HG02763 (cell line): Measurements from ENCODE around the gene AMBP.

Source experiments
- ATAC-seq: cut with Tn5 transposase; IDR thresholded peaks from one replicate; pipeline ENCODE4 v1.9.1; 2021; ENCODE audit warnings: mild to moderate bottlenecking, moderate library complexity; ENCODE audit not compliant: unreplicated experiment

Gene AMBP

DNA sequence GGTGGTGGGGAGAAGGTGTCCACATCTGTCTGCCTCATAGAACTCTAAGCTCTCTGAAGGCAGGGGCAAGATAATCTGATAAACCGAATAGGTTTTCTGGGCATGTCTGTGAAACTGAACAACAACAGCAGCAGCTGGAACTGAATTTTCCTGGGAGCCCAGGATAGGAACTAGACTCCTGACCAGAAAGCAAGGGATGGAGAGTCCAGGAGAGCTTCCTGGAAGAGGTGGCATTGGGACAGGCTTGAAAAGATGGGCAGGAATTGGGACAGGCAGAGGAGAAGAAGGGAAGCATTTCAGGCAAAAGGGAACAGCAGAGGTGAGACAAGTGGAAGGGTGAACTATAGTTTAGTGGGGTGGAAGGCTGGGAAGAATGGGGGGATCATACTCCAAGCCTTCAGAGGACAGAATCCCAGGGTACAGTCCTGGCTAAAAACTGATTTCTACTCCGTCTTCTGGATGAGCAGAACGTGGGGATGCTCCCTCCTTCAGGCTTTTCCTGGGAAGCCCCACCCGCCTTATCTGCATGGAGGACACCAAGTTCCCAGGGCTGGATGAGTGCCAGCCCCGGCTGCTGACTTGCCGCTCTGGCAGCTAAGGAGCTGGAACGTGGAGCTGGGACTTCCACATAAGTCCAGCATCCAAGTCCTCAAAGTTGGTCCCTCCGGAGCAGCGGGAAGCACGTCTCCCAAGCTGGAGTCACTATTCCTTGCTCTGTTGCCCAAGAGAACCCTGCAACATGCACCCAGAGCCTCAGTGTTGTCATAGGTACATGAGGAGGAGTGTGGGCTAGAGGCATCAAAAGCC is 34.9 kb upstream of the AMBP start:
- ATAC-seq = no peak

DNA sequence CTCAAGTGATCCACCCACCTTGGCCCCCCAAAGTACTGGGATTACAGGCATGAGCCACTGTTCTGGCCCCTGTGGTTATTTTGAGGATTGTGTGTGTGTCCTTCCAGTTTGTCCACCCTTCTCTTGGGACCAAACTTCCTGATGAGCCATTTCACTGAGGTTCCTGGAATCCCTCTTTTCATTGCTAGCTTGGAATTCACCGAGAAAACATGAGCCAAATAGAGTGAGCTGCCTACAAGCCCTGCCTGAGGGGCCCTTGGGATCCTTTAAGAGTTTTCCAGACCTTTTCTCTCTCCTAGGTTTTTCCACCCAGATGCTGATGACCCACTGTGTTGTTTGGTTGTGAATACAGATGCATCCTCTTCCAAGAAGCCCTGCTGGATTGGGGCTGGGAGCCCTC is 34.2 kb upstream of the AMBP start:
- no peak for ATAC-seq

DNA sequence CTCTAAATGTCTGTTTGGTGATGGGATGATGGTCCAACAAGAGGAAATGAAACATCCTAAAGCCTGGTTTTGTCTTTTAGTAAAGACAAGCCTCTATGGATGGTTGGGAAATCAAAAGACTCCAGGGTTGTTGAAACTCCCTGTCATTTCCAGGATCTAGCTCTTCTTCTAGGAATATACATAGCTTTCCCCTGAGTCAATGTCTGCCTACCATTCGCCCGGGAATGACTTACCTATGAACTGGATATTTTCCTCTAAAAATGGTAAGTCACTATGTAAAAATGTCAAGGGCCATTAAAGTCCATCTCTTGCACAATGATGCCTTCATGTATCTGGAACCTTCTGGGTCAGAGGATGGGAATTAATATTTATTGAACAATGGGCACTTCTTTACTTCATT is 32.1 kb upstream of the AMBP start:
- ATAC-seq = no peak

DNA sequence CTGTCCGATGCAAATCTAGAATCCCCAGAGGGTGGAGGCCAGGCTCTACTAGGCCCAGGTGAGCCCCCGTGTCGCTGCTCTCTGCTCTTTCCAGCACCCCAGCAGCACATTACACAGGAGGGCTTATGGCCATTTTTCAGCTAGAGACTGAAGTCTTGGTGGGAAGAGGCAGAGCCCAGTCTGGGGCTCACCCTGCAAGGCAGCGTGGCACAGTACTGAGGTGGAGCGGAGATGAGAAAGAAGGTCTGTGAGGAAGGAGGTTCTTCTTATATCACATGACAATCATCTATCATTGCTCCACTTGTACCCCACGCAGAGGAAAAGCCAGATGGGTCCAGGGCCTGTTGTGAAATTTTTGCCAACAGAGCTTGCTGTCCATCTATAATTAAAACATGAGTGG is 31.0 kb upstream of the AMBP start:
- ATAC-seq = no peak

DNA sequence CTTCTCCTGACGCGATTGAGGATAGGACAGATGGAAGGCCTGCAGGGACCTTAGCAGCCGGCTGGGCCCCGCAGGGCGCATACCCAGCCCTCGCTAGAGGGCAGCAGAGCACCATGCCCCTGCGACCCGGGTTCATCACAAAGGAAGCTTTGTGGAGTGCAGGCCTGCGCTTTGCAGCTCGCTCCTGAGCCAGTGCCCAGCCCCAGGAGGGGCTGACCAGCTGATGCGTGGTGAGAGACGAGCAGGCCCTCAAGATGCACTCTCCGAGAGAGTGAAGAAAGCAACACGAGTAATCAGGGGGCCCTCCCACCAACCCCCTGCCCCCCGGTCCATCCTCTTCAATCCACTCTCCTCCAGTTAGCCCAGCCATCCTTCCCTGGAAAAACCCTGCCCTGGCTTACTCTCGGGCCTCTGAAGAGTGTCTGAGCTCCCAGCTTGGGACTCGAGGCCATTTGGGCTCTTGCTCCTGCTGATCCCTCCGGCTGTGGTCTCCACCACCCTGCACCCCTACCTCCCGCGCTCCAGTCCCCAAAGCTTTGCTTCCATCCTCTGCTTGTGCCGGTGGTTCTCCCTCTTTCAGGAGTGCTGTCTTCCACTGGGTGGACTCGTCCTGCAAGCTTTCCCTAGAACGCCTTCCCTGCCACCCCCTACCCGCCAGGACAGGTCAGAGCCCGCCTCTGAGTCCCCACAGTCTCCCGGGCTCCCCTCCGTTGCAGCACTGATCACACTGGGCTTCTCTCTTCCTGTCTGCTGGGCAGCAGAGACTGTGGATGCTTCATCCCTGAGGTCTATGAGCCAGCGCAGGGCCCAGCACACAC is 30.1 kb upstream of the AMBP start:
- no peak for ATAC-seq

DNA sequence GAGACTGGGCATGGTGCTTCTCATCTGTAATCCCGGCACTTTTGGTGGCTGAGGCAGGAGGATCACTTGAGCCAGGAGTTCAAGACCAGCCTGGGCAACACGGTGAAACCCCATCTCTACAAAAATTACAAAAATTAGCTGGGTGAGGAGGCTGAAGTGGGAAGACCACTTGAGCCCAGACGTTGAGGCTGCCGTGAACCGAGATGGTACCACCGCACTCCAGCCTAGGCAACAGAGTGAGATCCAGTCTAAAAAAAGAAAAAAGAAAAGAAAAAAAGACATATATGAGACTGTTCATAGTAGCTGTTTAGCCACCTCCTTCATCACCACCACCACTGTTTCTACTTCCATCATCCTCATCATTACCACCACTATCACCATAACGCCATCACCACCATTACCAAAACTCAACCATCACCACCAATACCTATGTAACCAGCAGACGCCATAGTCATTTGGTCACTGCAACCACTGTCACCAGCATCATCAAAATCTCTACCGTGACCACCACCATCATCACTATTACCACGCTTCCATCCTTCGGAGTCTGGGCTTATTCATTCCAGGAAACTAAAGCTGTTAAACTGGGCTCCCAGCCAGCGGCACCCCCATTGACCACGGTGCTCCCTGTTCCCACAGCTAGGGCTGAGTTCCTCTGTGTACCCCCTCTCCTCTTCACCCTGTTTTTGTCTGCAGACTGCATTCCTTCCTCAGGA is 29.3 kb upstream of the AMBP start:
- ATAC-seq = no peak

DNA sequence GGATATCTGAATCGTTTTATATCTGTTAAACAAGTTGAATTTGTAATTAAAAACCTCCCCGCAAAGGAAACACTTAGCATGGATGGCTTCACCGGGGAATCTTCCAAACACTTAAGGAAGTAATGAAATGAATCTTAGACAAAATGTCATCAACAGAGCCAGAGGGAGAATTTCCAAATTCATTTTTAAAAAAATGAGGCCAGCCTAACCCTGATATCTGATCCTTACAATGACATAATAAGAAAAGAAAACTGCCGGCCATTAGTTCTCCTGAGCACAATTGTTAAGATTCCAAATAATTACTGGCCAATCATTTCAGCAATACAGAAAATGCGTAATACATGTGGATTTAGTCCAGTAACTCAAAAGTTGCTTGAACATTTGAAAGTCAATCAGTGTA is 27.1 kb upstream of the AMBP start:
- no peak for ATAC-seq

DNA sequence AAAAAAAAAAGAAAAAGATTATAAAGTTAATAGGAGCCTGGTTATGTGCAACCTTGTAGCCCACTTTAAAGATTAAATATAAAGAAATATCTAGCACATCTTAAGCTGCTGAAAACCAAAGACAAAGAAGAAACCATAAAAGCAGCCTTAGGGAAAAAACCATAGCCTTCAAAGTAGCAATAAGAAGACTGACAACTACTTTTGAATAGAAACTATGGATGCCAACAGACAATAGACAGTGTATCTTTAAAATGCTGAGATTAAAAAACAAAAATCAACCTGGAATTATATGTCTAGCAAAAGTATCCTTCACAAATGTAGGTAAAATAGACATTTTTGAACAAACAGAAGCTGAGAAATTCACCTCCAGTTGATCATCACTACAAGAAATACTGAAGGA is 24.4 kb upstream of the AMBP start:
- ATAC-seq = no peak

DNA sequence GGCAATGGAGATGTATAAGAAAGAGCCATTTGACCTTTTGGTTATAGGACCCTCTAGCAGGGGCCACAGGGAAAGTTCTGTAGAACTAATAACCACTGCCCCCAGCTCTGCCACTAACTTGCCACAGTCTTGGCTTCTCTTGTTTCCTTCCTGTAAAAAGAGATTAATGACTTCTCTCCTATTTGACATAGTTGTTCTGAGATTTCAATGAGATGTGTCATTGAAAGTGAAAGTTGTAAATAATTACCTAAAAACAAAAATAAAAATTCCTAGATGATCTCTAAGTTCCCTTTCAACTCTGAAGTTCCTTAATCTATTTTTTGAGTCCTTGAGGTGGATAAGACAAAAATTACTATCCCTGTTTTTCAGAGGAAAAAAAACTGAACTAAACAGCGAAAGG is 22.4 kb upstream of the AMBP start:
- no peak for ATAC-seq

DNA sequence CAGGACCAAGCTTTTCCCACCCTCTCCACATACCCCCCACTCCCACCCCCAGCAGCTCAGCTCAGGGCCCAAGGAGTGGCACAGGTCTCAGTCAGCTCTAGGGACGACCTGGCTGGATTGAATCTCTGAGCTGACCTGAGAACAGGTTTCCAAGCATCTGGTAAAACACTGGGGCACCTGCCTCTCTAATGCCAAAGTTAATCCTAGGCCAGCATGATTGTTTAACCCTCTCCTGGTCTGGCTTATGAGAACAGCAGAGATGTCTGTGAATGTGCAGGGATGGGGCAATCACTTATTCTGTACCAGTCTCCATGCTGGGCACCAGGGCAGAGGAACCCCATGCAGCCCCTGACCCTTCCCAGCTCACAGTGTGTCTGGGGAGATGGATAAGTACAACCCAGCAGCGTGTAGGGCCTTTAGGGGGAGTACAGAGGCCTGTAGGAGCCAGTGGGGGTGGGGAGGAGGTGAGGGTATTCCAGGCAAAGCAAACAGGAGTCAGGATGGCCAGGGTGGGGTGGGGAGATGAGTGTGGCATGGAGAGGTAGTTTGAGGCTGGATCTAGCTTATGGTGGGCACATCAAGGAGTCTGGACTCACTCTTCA is 21.7 kb upstream of the AMBP start:
- ATAC-seq = no peak

DNA sequence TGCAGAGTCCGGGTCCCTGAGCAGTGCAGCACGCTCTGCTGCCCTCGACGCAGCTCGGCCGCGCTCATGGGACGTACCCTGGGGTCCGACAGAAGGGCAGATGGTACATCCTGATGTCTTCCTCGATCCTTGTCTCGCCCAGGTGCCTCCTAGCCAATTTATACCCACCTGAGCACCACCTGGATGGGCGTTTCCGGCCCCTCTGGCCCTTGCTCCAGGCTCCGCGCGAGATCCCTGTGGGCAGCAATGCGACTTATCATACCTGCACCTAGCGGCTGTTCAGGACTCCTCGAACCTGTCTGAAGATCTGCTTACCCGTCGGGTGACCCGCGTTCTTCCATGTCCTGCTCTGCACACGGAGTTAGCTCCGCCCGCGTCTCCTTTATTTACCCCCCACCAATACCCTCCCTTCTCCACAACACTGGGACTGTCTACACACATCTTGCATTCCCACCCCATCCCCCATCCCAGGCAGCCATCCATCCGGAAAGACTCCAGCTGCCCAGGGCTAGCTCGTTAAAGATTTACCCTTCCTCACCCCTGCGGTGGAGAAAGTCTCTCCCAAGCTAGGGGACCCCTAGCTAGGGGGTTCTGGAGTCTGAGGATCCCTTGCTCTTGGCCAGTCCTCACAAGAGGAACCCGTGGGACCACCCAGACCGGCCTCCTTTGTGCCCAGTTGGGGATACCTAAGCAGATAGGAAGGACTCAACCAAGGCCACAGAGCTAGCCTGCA is 21.0 kb upstream of the AMBP start, which contains the start of gene KIF12:
TSS of gene KIF12 (minus strand) at position 357 of the 733 bp plus-strand sequence. CDS start at position 341, 16 bp downstream.
- no peak for ATAC-seq

DNA sequence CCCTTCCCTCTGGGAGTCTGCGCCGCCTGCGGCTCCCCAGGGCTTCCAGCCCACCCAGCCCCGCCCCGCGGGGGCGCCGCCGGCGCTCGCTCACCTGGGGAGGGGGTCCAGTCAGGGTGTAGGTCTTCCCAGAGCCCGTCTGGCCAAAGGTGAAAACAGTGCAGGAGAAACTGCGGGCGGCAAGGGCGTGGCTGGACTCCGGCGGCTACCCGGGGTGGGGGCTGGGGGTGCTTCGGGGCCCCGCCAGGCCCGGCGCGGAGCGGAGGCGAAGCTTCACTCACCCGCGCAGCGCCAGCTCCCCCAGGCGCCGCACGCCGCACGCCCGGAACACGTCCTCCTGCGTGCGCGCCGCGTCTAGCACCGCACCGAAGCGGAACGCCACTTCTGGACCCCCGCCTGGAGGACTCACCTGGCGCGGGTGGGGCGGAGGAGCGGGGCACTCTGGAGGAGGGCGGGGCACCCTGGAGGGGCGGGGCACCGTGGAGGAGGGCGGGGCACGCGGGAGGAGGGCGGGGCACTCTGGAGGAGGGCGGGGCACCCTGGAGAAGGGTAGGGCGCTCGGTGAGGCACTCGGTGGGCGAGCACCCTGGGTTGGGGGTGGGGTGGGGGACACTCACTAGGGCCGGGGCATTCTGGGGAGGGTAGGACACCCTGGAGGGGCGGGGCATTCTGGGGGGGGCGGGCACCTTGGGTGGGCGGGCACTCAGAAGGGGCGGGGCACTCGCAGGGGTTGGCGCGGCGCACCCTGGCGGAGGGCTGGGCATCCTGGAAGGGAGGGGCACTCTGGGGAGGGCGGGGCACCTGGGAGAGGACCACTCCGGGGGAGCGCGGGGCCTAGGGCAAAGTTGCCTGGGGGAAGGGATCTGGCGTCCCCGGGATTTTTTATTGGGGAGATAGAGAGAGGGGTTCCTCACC is 20.2 kb upstream of the AMBP start:
- ATAC-seq = no peak

DNA sequence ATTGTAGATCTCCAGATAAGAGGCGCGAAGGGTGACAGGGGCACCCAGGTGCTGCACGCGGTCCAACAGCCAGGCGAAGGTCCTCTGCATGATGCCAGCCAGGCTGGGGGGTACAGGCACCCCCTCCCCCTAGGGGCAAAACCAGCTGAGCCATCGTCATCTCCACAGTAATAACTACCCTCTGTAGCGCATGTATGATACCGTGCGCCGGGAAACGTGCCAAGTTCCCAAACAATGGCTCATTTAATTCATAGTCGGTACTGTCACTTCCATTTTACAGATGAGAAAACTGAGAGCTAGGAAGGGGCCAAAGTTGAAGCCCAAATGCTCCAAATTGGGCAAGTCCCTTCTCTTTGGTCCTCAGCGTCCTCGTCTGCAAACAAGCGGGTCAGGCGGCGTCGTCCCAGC is 19.5 kb upstream of the AMBP start:
- ATAC-seq = no peak

DNA sequence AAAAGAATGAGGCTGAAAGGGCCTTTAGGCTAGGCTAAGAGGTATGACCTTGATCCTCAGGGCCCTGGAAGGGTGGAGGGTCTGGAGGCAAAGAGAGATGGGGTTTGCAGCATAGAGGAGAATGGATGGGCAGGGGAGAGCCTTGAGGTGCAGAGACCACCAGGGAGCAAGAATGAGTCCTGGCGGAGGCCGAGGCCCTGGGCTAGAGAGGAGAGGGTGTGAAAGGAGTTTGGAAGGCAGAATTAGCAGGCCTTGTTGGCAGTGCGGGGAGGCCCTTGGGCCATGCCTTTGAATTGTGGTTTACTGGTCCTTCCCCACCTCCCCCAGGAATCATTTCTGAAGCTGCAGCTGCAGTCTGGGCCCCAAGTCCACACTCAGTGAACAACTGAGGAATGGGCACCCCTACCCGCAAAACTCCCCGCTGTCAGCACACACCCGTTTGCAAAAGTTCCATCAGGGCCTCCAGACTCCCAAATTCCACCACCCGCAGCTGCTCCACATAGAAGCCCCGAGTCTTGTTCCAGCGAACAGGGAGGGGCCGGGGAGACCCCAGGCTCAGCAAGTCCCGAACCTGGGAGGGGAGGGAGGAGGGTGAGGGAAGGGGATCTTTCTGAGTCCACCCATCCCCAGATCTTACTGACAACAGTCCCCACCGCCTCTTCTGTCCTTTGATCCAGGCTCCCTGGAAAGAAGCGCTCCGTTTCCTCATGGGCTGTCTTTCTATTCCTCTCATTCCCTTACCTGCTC is 18.9 kb upstream of the AMBP start:
- no peak for ATAC-seq

DNA sequence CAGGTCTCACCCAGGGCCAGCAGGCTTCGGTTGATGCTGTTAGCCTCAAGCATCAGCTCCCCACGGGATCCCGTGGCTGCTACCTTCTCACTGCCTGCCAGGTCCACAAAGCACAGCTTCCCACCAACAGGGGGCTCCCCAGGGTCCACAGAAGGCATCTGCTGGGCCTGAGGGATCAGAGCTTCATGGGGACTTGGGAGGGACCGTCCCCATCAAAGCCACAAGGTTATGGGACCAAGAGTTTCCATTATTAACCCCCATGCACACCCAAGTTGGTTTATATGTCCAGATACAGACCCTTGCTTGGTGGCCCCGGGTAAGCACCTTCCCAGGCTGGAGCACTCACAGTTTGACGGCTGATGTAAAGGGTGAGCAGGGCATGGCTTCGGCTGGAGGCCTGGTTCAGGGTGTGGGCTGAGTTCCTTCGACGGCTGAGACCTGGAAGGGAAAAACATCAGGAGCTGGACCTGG is 18.0 kb upstream of the AMBP start:
- no peak for ATAC-seq

DNA sequence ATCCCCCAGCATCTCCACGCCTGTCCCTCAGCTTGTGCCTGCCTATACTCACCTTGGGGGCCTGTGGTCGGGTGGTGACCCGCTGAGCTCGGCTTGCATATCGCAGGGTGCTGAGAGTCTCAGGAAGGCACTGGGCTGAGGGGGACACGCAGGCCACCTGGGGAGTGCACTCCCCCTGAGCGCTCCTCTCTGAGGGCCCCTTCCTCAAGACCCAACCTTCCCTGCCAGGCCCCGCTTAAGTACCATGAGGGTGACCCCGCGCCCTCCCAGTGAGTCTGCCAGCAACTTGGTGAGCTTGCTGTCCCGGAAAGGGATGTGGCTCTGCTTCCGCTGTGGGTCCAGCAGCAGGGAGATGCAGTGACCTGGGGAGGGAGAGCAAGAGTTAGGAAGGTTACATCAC is 16.9 kb upstream of the AMBP start:
- no peak for ATAC-seq

DNA sequence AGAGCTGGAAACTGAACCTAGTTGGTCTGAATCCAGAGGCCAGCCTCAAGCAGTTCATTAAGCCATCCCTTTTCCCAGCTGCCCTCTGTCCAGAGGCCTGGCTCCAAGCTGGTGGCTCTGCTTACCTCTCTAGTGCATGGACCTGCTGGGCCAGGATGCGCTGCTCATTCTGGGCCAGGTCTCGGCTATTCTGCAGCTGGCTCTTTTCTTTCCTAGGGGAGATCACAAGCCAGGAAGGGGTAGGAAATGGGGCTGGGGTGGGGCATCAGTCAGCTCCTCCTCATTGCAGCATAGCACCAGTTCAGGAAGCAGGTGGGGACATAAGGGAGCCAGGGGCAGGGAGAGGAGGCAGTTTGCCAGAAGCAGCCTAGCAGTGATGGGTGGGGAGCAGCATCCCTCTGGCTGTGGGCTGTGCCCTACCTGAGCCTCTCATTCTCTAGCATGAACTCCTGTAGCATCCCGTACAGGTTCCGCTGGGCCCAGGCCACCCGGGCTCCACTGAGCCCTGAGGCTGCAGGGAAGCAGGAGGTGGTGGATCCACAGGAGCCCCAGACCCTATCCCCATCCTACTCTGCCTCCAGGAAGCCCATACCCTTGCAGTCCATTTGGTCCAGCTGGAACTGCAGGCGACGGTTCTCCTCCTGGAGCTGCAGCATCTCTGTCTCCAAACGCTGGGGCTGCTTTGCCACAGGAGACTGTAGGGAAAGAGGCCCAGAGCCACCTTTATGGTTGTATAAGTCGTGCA is 15.8 kb upstream of the AMBP start:
- ATAC-seq = no peak

DNA sequence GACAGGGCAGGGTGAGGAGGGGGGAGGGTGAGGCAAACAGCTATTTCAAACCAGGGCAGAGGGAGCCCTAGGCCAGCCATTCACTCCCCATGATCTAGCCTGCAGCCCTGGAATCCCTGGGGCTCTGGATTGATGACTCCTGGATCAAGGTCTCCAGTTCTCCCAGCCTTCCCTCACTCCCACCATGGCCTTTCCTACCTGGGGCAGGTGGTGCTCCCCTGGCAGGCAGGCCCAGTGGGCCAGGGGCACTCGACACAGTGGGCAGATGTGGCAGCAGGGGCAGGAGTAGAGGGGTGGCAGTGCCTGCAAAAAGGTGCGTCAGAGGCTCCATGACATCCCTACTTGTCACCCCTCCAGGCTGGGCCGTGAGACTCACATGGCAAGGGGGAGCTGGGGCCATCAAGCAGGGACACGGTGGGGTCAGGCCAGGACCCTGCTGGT is 15.0 kb upstream of the AMBP start:
- ATAC-seq = no peak
